GM19238 (cell line): ENCODE data around the gene VPS50.
A peak's percentile ranks its signal among the peaks of the same experiment; 100 is the strongest.

Source experiments
- DNase-seq: peaks from one replicate; pipeline ENCODE4 v3.0.0; 2011; ENCODE audit warnings: low spot score; ENCODE audit not compliant: insufficient read length

VPS50 gene

GRCh38 chr7:93231799-93232672 is at the start of gene VPS50:
Gene VPS50 (plus strand): TSS chr7:93232366. CDS start chr7:93232468, 102 bp downstream.
- DNase-seq: peak; percentile 77

GRCh38 chr7:93185303-93186027 is 46.7 kb upstream of the VPS50 start:
- DNase-seq: no peak

GRCh38 chr7:93188870-93189634 is 43.1 kb upstream of the VPS50 start:
- no peak for DNase-seq

GRCh38 chr7:93194386-93194785 is 37.8 kb upstream of the VPS50 start:
- DNase-seq: no peak

GRCh38 chr7:93196336-93196735 is 35.8 kb upstream of the VPS50 start:
- DNase-seq: no peak

- no peak for DNase-seq
Observed at GRCh38 chr7:93198472-93198871, 33.7 kb upstream of the VPS50 start.

- no peak for DNase-seq
Observed at GRCh38 chr7:93202594-93203250, 29.4 kb upstream of the VPS50 start.

- no peak for DNase-seq
Observed at GRCh38 chr7:93203496-93203895, 28.7 kb upstream of the VPS50 start.

GRCh38 chr7:93205046-93205445 is 27.1 kb upstream of the VPS50 start:
- no peak for DNase-seq

GRCh38 chr7:93211228-93211818 is 20.8 kb upstream of the VPS50 start:
- DNase-seq: no peak

GRCh38 chr7:93212881-93213280 is 19.3 kb upstream of the VPS50 start:
- no peak for DNase-seq

GRCh38 chr7:93218997-93219827 is 13.0 kb upstream of the VPS50 start:
- DNase-seq: no peak

- no peak for DNase-seq
Observed at GRCh38 chr7:93219868-93220267, 12.3 kb upstream of the VPS50 start.

GRCh38 chr7:93226310-93226709 is 5.9 kb upstream of the VPS50 start, which contains the start of gene HEPACAM2:
Gene HEPACAM2 (minus strand): TSS chr7:93226469.
- DNase-seq: no peak

GRCh38 chr7:93228302-93228701 is 3.9 kb upstream of the VPS50 start:
- DNase-seq: peak; percentile 6

- no peak for DNase-seq
Observed at GRCh38 chr7:93231259-93231658, 907 bp upstream of the VPS50 start.

- DNase-seq: no peak
Observed at GRCh38 chr7:93232673-93233018, 480 bp downstream of the VPS50 start.

- DNase-seq: no peak
Observed at GRCh38 chr7:93235541-93235940, 3.4 kb downstream of the VPS50 start.

GRCh38 chr7:93238131-93238530 is 6.0 kb downstream of the VPS50 start:
- no peak for DNase-seq

- no peak for DNase-seq
Observed at GRCh38 chr7:93238748-93239147, 6.6 kb downstream of the VPS50 start.
